GM19351 (cell line): ENCODE data around the gene PAFAH1B2.

Source experiments
- ATAC-seq: cut with Tn5 transposase; IDR thresholded peaks from one replicate; pipeline ENCODE4 v1.9.1; 2021; ENCODE audit warnings: mild to moderate bottlenecking, moderate library complexity; ENCODE audit not compliant: unreplicated experiment

Gene PAFAH1B2

DNA sequence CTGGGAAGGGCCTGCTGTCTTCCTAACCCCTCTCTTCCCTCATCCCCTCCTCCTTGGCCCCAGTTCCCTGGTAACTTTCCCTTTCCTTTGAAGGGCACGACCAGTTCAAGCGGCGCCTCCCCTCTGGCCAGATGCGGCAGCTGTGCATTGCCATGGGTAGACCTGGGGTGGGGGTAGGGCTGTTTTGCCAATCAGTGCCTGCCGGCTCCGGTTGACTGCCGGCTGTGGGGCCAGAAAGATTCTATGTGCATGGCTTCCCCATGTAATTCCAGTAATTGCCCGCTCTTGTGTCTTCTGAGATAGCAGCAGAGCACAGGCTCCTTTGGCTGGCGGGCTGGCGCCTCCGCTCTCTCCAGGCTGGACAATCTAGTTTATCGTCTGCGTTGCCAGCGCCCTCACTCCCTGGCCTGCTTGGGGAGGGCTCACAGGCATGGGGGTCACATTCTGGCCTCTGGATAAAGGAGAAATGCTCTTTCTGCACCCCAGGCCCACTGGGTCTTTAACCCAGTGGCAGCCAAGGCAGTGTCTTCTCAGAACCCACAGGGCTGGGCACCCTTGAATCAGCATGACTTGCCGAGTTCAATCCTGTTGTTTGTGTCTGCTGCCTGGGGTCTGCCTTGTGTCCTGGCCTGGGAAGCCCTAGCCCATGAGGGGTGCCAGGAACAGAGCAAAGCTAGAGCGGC, 43.9 kb downstream of the PAFAH1B2 start:
- no peak for ATAC-seq

DNA sequence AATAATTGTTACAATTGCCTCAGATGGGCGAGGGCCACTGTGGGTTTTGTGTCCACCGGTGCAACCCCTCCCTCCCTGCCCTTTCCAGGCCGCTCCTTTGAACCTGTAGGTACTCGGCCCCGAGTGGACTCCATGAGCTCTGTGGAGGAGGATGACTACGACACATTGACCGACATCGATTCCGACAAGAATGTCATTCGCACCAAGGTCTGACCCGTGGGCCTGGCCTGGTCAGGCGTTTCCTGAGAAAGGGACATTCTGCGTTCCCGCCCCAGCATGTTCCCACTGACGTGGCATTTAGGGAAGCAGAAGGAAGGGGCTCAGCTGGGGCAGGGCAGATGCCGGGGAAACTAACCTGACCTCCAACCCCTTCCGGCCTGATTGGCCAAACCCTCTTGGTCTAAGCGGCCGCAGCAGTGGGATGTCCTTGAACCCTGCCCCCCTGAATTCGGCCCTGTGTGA, 44.6 kb downstream of the PAFAH1B2 start:
- ATAC-seq, result no peak

DNA sequence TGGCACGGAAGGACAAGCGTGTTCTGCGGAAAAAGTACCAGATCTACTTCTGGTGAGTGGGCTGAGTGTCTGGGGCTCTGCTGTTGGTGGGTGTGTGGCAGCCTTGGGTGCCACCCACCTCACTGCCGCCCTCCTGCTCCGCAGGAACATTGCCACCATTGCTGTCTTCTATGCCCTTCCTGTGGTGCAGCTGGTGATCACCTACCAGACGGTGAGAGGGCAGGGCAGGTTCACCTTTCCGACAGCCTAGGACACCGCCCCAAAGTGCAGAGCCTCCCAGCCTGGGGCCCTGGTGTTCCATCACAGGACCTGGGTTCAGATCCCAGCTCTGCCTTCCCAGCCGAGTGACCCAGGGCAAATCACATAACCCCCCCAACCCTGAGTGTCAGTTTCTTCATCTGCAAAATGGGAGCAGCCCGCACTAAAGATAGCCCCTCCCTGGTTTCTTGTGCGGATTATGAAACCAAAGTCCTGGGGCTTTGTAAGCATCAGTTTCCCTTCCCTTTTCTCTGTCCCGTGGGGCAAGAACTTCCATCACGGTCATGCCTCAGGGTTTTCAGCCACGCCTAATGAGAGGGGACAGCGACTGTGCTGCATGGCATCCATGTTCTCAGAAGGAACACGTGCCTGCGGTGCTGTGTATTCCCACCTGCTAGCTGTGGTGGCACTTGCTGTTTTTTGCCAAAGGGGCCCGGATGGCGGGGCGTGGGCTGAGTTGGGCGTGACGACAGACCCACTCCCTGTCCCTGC, 45.3 kb downstream of the PAFAH1B2 start:
- ATAC-seq, result peak; percentile 70

DNA sequence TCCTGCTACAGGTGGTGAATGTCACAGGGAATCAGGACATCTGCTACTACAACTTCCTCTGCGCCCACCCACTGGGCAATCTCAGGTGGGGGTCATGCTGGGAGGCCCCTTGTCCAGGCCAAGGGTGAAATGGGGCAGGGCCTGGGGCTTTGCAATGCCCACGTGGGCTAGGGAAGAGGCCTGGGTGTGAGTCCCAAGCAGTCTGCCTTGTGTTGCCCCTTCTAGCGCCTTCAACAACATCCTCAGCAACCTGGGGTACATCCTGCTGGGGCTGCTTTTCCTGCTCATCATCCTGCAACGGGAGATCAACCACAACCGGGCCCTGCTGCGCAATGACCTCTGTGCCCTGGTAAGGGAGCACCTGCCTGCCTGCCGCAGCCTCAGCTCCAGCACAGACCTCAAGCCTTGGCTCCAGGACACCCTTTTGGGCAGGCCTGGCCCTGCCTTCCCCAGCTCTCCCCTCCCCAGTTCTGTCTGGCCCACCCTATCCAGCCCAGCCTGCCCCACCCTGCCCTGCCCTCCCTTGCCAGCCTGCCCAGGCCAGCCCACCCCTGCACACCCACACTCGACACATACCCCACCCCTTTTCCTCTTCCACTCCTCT, 46.0 kb downstream of the PAFAH1B2 start:
- no peak for ATAC-seq

DNA sequence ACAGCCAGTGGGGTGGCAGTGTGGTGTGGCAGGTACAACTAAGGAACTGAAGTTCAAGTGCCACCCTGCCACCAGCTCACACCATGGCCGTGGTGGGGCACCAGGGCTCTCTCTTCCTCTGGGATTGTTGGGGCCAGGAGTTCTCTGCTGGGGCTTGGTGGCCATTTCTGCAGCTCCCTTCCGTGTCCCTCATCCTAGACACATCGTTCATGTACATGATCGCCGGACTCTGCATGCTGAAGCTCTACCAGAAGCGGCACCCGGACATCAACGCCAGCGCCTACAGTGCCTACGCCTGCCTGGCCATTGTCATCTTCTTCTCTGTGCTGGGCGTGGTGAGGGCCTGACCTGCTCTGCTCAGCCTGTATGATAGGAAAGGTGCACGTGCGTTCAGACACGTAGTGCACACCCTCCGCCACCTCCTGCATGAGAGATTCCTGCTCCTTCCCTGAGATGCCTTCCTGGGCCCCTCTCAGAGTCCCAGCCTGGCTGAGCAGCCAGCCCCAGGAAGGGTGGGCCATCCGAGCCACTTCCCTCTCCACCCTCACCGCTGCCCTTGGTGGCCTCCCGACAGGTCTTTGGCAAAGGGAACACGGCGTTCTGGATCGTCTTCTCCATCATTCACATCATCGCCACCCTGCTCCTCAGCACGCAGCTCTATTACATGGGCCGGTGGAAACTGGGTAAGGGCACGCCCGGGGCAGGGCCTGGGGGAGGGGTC, 47.8 kb downstream of the PAFAH1B2 start:
- no peak for ATAC-seq

DNA sequence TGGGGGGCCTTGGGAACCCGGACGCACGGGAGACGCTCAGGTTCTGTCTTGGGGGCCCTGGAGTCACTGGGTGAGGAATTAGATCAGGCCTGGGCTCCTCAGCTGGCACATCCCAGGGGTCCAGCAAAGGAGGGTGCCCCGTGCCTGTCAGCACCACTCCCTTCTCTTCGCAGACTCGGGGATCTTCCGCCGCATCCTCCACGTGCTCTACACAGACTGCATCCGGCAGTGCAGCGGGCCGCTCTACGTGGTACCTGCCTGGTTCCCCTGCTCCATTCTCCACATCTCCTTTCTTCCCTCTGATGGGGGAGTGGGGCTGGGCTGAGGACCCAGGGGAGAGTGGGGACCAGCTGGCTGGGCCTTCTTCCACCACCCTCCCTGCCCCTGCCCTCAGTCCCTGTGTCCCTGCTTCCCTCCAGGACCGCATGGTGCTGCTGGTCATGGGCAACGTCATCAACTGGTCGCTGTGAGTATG, 48.4 kb downstream of the PAFAH1B2 start:
- ATAC-seq, result no peak

DNA sequence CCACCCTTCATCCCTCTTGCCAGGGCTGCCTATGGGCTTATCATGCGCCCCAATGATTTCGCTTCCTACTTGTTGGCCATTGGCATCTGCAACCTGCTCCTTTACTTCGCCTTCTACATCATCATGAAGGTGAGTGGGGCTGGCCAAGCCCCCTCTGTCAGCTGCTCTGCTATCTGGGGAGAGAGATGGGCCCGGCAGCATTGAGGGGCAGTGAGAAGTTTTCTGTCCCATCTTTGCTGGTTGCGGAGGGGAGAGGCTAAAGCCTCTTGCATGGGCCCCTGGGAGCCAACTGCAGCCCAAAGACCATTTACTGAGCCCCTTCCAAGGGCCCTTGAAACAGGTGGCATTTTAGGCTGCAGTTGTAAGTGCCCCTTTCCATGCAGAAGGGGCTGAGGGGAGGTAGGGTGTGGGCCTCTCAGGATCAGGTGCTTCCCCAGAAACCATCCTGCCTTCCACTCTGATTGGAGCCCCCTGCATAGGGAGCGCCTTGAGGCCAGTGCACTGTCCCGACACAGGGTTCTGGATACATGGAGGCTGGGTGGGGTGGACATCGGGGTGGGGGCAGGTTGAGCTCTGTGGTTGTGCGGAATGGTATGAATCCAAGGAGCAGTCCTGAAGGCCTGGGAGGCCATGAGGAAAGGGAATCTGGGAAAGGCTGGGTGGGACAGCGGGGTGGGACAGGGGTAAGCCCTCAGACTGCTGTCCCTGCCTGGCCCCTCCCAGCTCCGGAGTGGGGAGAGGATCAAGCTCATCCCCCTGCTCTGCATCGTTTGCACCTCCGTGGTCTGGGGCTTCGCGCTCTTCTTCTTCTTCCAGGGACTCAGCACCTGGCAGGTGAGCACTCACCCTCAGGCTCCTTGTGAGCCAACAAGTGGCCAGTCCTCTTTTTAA, 49.3 kb downstream of the PAFAH1B2 start:
- ATAC-seq, result no peak

DNA sequence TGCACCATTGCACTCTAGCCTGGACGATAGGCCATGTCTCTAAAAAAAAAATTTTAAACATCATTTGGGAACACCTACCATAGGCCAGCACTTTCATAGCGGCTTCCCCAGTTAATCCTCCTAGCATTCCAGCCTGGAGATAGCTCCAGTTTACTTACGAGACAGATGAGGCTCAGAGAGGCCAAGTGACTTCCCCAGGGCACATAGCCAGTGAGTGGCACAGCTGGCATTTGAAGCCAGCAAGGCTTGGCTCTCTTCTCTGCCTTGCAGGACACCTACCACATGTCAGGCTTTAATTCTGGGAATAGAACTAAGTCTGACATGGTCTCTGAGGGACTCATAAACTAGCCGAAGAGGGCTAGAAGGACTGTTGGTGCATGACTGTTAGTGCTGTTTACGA, 50.2 kb downstream of the PAFAH1B2 start:
- ATAC-seq, result no peak

DNA sequence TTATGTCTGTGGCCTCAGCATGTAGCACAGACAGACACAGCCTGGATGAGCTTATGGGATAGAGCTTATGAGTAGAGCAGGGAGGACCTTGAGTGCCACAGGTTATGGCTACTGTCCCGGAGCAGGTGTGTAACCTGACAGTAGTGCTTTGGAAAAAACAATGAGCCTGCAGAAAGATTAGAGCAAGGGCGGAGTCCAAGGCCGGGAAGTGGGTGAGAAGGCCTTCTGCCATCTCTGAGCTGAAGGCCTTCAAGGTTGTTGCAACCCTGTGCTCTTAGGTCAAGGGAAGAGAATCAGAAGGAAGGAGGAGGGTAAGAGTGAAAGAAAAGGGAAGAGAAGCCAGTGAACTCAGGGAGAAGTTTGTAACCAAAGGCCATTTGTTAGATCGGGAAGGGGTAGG, 51.2 kb downstream of the PAFAH1B2 start:
- no peak for ATAC-seq

DNA sequence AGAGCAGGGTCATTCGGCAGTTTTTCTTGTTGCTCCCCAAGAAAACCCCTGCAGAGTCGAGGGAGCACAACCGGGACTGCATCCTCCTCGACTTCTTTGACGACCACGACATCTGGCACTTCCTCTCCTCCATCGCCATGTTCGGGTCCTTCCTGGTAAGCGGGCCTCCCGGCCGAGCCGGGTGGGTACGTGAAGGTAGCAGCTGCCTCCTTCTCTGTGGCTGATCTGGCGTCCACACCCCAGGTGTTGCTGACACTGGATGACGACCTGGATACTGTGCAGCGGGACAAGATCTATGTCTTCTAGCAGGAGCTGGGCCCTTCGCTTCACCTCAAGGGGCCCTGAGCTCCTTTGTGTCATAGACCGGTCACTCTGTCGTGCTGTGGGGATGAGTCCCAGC, 51.7 kb downstream of the PAFAH1B2 start:
- ATAC-seq, result no peak

DNA sequence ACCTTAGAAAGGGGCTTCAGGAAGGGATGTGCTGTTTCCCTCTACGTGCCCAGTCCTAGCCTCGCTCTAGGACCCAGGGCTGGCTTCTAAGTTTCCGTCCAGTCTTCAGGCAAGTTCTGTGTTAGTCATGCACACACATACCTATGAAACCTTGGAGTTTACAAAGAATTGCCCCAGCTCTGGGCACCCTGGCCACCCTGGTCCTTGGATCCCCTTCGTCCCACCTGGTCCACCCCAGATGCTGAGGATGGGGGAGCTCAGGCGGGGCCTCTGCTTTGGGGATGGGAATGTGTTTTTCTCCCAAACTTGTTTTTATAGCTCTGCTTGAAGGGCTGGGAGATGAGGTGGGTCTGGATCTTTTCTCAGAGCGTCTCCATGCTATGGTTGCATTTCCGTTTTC, 52.9 kb downstream of the PAFAH1B2 start:
- no peak for ATAC-seq

DNA sequence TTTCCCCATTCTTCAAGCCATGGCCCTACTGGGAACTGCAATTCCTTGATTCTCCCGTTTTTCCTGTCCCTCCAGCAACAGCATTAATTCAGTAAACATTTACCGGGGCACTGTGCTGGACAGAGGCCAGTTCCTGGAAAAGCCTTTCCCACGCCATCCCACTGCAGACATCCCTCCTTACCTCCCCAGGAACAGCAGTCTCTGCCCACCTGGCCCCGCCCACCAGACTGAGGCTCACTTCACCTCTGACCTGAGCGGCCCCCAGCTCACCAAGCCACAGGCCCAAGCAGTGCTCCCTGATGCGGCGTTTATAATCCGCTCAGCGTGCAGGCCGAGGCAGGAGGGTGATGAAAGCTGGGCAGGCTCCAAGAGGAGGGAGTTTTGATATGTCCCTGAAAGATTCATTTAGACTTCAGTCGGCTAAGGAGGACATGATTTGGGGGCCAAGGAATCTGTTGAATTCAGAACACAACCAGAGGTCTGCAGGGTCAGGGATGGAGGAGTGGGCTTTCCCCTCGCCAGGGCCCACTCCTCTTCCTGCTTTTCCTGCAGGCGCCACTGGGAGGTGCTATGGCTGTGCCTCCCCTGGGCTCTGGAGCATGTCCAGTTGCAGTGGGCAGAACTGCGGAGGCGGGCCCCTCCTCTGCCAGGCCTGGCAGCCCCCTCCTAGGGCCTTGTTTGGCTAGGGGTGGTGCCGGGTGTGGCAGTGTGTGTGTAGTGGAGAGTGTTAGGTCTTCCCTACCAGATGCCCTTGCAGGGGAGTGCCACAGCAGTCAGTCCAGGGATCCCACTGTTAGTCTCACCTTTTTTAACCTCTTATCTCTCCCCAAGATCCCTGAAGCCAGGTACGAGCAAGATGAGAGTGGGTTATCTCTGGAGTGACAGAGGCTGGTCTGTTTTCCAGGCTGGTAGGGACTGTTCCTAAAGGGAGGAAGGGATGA, 53.7 kb downstream of the PAFAH1B2 start:
- ATAC-seq, result no peak

DNA sequence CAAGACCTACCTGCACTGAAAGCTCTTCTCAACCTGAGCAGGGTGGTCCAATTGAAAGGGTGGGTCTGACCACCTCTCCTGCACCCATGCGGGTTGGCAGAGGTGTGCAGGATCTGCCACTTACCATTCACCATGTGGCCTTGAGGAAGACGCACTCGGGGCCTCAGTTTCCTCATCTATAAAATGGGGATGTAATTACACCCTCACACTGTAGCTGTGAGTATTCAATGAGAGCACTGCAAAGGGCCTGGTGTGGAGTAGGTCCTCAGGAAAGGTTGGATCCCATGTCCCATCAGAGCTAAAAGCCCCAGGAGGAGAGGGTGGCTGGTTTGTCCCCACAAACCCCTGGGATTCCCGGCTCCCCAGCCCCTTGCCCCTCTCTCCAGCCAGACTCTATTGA, 54.5 kb downstream of the PAFAH1B2 start:
- ATAC-seq, result no peak

DNA sequence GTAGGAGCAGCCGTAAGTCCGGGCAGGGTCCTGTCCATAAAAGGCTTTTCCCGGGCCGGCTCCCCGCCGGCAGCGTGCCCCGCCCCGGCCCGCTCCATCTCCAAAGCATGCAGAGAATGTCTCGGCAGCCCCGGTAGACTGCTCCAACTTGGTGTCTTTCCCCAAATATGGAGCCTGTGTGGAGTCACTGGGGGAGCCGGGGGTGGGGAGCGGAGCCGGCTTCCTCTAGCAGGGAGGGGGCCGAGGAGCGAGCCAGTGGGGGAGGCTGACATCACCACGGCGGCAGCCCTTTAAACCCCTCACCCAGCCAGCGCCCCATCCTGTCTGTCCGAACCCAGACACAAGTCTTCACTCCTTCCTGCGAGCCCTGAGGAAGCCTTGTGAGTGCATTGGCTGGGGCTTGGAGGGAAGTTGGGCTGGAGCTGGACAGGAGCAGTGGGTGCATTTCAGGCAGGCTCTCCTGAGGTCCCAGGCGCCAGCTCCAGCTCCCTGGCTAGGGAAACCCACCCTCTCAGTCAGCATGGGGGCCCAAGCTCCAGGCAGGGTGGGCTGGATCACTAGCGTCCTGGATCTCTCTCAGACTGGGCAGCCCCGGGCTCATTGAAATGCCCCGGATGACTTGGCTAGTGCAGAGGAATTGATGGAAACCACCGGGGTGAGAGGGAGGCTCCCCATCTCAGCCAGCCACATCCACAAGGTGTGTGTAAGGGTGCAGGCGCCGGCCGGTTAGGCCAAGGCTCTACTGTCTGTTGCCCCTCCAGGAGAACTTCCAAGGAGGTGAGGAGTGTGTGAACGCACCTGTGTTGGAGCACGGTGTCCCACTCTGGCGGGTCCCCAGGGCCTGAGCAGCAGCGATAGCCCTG, 55.2 kb downstream of the PAFAH1B2 start, which contains the start of gene TAGLN:
TAGLN (plus strand) TSS at position 318 of the 863 bp plus-strand sequence. CDS start 3,644 bp downstream, outside the sequence.
- ATAC-seq, result no peak

DNA sequence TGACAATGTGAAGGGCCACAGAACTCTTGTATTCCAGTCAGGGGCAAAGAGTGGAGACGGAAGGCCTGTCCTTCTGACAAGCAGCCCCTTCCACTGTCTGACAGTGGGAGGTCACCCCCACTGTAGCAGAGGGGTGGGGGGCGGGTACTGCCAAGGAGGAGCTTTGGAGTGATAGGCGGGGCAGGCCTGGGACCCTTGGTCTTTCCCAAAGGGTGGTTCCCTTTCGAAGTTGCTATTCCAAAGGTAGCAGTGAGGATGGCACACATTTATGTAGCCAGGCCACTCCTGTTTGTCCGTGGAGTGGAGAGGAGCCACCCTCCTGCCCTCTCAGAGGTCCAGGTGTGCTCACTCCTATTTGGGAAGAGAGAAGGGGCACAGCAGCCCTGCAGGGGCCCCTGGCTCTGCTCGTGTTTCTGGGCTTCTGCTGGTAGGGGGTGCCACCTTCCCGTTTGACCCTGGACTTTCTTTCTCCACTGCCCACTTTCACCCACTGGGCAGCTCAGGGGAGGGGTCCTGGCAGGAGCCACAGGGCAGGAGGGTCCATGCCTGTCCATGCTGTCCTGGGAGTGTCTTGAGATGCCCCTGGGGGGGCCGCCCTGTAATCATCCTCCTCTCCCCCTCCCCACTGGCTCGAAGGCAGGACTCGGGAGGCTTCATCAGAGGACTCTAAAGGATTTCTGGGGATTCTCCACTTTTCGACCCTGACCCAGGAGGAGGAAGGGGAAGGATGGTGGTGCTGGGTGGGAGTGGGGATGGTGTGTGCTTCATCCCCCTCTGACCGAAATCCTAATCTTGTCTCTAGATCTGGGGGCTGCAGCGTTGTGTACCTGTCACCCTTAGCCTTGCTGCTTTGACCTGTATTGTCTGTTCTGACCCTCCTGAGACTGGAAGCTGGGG, 56.1 kb downstream of the PAFAH1B2 start:
- no peak for ATAC-seq

DNA sequence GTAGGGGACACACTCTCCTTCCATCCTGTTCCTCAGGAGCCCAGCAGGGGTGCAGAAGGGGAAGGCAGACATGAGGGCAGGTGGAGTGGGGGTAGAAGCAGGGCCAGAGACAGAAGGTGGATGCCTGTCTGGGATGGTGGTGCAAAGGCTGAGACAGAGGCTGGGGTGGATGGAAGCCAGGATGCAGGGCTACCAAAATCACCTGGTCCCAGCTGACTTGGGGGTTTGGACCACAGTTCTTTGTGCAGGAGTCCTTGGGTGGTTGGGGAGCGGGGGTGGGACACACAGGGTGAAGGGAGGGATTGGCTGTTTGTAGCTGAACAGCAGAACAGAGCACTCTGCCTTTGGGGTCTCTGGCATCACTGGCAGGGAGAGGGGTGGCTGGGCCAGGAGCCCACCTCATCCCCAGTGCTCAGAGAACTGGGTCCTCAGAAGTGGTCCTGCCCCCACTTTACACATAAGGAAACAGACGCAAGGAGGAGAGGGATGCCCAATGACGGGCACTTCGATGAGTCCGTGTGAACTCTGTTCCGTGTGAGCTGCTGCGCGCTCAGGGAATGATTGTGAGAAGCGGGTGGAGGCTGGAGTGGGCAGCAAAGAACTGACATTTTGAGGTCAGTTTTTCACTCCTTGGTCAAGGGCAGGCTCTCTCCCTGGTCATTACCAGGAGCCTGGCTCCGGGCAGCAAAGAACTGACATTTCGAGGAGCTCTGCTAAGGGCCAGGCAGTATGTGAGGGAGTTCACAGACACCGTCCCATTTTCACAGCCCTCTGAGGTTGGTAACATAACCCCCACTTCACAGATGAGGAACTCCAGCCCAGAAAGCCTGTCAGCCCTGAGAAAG, 56.9 kb downstream of the PAFAH1B2 start:
- no peak for ATAC-seq
